Activated naive CD4-positive, alpha-beta T cell treated with anti-CD3 and anti-CD28 coated beads, Interleukin-2, amount 50 U/mL, for 24 hours (primary cell): ENCODE results near the gene SIK3.
"Not testable (repeated sequence)": the region's sequence is repeated elsewhere in the genome, so short reads cannot be mapped to it uniquely, and the experiment has no call there.

Experiments
- H3K27ac Mint-ChIP-seq: one replicate; pipeline ENCODE4 v1.8.0; 2021; ENCODE audit warnings: mild to moderate bottlenecking, mixed read lengths
- H3K27me3 Mint-ChIP-seq: one replicate; pipeline ENCODE4 v1.8.0; 2021; ENCODE audit warnings: mixed read lengths
- H3K36me3 Mint-ChIP-seq: one replicate; pipeline ENCODE4 v1.8.0; 2021; ENCODE audit warnings: mixed read lengths
- H3K4me1 Mint-ChIP-seq: one replicate; pipeline ENCODE4 v1.8.0; 2021; ENCODE audit warnings: mixed read lengths
- H3K4me3 Mint-ChIP-seq: one replicate; pipeline ENCODE4 v1.8.0; 2021; ENCODE audit warnings: mild to moderate bottlenecking, mixed read lengths
- H3K9me3 Mint-ChIP-seq: one replicate; pipeline ENCODE4 v1.8.0; 2021; ENCODE audit warnings: mixed read lengths

SIK3 gene

GRCh38 chr11:117122556-117122955, 24.3 kb upstream of the SIK3 start:
- no peak overlapping the region for H3K4me3 Mint-ChIP-seq
- H3K27ac Mint-ChIP-seq, result no peak overlapping the region
- no peaks in the 10 kb centered on the region for H3K36me3 Mint-ChIP-seq
- H3K9me3 Mint-ChIP-seq, result no peaks in the 10 kb centered on the region
- H3K27me3 Mint-ChIP-seq, result peaks cover 1% of the 10 kb centered on the region
- no peaks in the 10 kb centered on the region for H3K4me1 Mint-ChIP-seq

- no peak overlapping the region for H3K4me3 Mint-ChIP-seq
- no peaks in the 10 kb centered on the region for H3K9me3 Mint-ChIP-seq
- H3K27me3 Mint-ChIP-seq, result peaks cover 1% of the 10 kb centered on the region
- H3K27ac Mint-ChIP-seq, result no peak overlapping the region
- H3K36me3 Mint-ChIP-seq, result no peaks in the 10 kb centered on the region
- H3K4me1 Mint-ChIP-seq, result no peaks in the 10 kb centered on the region
Measured at GRCh38 chr11:117121176-117121575, 22.9 kb upstream of the SIK3 start.

- no peaks in the 10 kb centered on the region for H3K9me3 Mint-ChIP-seq
- no peak overlapping the region for H3K4me3 Mint-ChIP-seq
- H3K27ac Mint-ChIP-seq, result no peak overlapping the region
- H3K27me3 Mint-ChIP-seq, result no peaks in the 10 kb centered on the region
- H3K36me3 Mint-ChIP-seq, result no peaks in the 10 kb centered on the region
- no peaks in the 10 kb centered on the region for H3K4me1 Mint-ChIP-seq
Measured at GRCh38 chr11:117117681-117118080, 19.5 kb upstream of the SIK3 start.

GRCh38 chr11:117112939-117113338, 14.7 kb upstream of the SIK3 start:
- H3K4me1 Mint-ChIP-seq, H3K4me3 Mint-ChIP-seq, H3K9me3 Mint-ChIP-seq, H3K27ac Mint-ChIP-seq, H3K36me3 Mint-ChIP-seq, H3K27me3 Mint-ChIP-seq: not testable (repeated sequence)

- H3K27ac Mint-ChIP-seq, H3K36me3 Mint-ChIP-seq, H3K4me1 Mint-ChIP-seq, H3K9me3 Mint-ChIP-seq, H3K4me3 Mint-ChIP-seq, H3K27me3 Mint-ChIP-seq: not testable (repeated sequence)
Measured at GRCh38 chr11:117112497-117112896, 14.3 kb upstream of the SIK3 start.

GRCh38 chr11:117110294-117110950, 12.2 kb upstream of the SIK3 start:
- Mint-ChIP-seq H3K27me3 (no peaks in the 10 kb centered on the region), H3K27ac (no peak overlapping the region), H3K9me3 (no peaks in the 10 kb centered on the region), H3K36me3 (no peaks in the 10 kb centered on the region), H3K4me3 (no peak overlapping the region), H3K4me1 (no peaks in the 10 kb centered on the region)

- Mint-ChIP-seq H3K4me3 (no peak overlapping the region), H3K9me3 (no peaks in the 10 kb centered on the region), H3K27ac (no peak overlapping the region), H3K4me1 (no peaks in the 10 kb centered on the region), H3K36me3 (no peaks in the 10 kb centered on the region), H3K27me3 (no peaks in the 10 kb centered on the region)
Measured at GRCh38 chr11:117107701-117108590, 9.7 kb upstream of the SIK3 start.

- Mint-ChIP-seq H3K4me3 (peak overlapping the region; percentile 58), H3K36me3 (no peaks in the 10 kb centered on the region), H3K4me1 (peaks cover 32% of the 10 kb centered on the region), H3K27me3 (no peaks in the 10 kb centered on the region), H3K27ac (no peak overlapping the region), H3K9me3 (no peaks in the 10 kb centered on the region)
Measured at GRCh38 chr11:117100556-117100955, 2.3 kb upstream of the SIK3 start.

- H3K27me3 Mint-ChIP-seq, result no peaks in the 10 kb centered on the region
- H3K27ac Mint-ChIP-seq, result peak overlapping the region; percentile 86
- H3K9me3 Mint-ChIP-seq, result no peaks in the 10 kb centered on the region
- H3K36me3 Mint-ChIP-seq, result no peaks in the 10 kb centered on the region
- peak overlapping the region; percentile 95 for H3K4me3 Mint-ChIP-seq
- H3K4me1 Mint-ChIP-seq, result peaks cover 40% of the 10 kb centered on the region
Measured at GRCh38 chr11:117099696-117100095, 1.5 kb upstream of the SIK3 start.

GRCh38 chr11:117097389-117098268, 599 bp downstream of the SIK3 start:
- H3K27me3 Mint-ChIP-seq, result no peaks in the 10 kb centered on the region
- H3K9me3 Mint-ChIP-seq, result no peaks in the 10 kb centered on the region
- peak overlapping the region; percentile 96 for H3K27ac Mint-ChIP-seq
- peaks cover 3% of the 10 kb centered on the region for H3K36me3 Mint-ChIP-seq
- H3K4me1 Mint-ChIP-seq, result peaks cover 60% of the 10 kb centered on the region
- H3K4me3 Mint-ChIP-seq, result peak overlapping the region; percentile 98

- Mint-ChIP-seq H3K4me3 (peak overlapping the region; percentile 98), H3K27me3 (no peaks in the 10 kb centered on the region), H3K27ac (peak overlapping the region; percentile 96), H3K9me3 (peaks cover 4% of the 10 kb centered on the region), H3K4me1 (peaks cover 66% of the 10 kb centered on the region), H3K36me3 (peaks cover 9% of the 10 kb centered on the region)
Measured at GRCh38 chr11:117097014-117097388, 1.2 kb downstream of the SIK3 start.

GRCh38 chr11:117096201-117096991, 1.8 kb downstream of the SIK3 start:
- Mint-ChIP-seq H3K27ac (peak overlapping the region; percentile 96), H3K4me1 (peaks cover 69% of the 10 kb centered on the region), H3K9me3 (peaks cover 7% of the 10 kb centered on the region), H3K4me3 (peak overlapping the region; percentile 98), H3K36me3 (peaks cover 10% of the 10 kb centered on the region), H3K27me3 (no peaks in the 10 kb centered on the region)

GRCh38 chr11:117095284-117096161, 2.7 kb downstream of the SIK3 start:
- H3K4me1 Mint-ChIP-seq, result peaks cover 74% of the 10 kb centered on the region

GRCh38 chr11:117094776-117095175, 3.5 kb downstream of the SIK3 start:
- Mint-ChIP-seq H3K4me3 (peak overlapping the region; percentile 98), H3K36me3 (peaks cover 11% of the 10 kb centered on the region), H3K27ac (no peak overlapping the region), H3K27me3 (no peaks in the 10 kb centered on the region), H3K9me3 (peaks cover 7% of the 10 kb centered on the region), H3K4me1 (peaks cover 81% of the 10 kb centered on the region)

More at GRCh38 chr11:117095284-117096161, 2.7 kb downstream of the SIK3 start:
- no peaks in the 10 kb centered on the region for H3K27me3 Mint-ChIP-seq
- H3K36me3 Mint-ChIP-seq, result peaks cover 10% of the 10 kb centered on the region
- H3K4me3 Mint-ChIP-seq, result peak overlapping the region; percentile 98
- peak overlapping the region; percentile 96 for H3K27ac Mint-ChIP-seq
- peaks cover 7% of the 10 kb centered on the region for H3K9me3 Mint-ChIP-seq
